Measurements from ENCODE around the gene DLG2.

Gene DLG2

DNA sequence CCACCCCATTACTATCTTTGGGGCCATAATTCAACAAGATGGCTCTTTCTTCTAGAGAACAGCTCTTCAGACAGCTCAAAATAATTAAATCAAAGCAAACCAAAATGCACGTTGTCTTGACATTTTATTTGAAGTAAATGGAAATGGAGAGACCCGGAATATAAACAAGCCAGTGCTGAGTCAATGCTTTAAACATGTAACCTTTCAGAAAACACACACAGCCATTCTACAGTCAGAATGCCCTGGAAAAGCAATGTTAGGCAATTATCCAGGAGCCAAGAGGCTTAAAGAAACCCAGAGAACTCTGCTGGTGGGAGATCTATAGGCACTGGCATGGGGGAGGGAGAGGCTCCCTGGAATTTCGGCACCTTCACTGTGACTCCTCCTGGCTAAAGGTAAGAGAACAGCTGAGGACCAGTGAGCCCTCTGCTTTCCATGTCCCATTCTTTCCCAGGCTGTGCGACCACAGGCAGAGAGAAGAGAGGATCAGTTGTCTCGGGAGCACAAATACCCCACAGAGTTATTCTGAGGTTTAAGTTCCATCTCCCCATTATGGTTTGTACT lies 2086.9 kb downstream of the DLG2 start:
- no peak overlapping the region for H3K4me3 ChIP-seq (ENCODE audit: low read depth, low read length)

DNA sequence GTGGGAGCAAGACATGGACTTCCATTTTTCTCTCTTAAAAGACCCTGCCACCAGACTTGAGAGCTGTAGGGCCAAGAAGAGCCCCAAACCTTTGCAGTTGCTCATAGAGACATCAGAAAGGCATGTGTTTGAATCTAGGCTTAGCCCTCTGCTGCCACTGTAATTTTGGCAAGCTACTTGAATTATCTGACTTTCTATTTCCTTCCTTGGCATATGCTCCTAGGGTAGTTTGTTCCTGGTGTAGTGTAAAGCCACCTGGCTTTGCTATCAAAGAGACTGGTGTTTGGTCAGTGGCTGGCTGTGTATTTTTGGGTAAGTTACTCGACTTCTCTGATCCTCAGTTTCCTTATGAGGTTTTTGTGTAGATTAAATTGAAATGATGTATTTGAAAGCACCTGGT lies 2088.9 kb downstream of the DLG2 start:
- H3K4me3 ChIP-seq (ENCODE audit: low read depth, low read length), result no peak overlapping the region

DNA sequence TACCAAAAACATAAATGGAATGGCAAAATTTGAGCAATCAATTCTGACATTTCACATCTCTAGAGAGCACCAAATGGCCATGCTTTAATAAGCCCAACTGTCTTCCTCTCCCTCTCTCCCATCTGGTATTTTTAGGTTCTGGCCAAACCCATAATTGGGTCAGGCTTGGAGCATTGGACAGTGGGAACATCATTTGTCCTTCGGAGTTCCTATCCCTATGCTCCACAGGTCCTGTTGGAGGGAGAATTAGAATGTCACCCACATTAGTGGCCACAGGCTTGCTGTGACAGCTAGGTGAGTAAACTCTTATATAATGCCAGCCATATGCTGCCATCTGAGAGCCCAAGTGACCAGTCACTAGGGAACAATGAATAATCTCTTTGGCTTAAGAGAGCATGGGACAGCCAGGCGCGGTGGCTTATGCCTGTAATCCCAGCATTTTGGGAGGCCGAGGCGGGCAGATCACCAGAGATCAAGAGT lies 2090.0 kb downstream of the DLG2 start:
- H3K4me3 ChIP-seq (ENCODE audit: low read depth, low read length), result no peak overlapping the region

DNA sequence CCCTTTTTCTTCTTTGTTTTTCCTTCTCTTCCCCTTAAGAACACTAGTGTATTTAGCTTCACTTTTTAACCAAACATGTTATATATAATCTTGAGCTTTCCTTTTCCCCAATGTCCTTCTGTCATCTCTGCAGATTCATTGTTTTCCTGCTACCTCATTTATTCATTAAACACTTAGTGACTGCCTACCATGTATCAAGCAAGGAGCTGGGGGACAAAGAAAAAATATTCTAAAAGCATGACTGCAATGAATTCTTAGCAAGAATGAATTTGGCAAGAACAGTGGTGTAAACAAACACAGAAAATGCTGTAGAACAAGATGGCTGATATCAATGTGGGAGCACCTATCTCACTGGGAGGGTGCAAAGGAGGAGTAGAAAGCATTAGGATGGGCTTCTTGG lies 2094.0 kb downstream of the DLG2 start:
- no peak overlapping the region for H3K4me3 ChIP-seq (ENCODE audit: low read depth, low read length)

DNA sequence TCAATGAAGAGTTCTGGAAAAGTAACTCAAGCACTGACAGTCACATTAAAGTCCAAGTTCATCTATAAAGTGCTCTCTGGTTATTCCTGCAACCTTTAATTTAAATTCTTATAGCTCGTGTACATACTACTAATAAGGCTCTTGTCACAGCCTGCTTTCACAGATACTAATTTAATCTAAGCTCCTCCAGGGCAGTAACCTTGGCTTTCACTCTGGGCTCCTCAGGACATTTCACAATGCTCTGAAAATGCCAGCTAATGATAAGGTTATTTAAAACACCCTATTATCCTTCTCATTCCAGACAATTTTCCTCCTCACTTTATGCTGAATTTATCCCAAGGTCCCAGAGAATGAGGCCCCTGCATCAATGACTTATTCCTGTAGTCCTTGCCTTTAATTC lies 2098.3 kb downstream of the DLG2 start:
- H3K4me3 ChIP-seq (ENCODE audit: low read depth, low read length), result no peak overlapping the region

DNA sequence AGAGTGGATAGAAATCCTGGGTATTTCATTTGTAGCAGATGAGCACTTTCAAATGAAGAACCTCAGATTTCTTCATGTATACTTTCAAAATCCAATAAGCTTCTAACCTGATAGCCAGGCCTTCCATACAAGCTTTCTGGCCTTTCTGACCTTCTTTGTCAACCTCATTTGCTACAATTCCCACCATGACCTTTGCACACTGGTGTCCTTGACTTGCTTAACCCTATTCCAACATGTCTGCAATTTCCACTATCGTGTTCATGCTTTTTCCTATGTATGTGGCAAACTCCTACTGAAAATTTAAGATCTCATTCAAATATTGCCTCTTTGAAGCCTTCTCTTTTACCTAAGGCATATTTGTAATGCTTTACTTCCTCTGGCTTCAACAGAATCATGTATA lies 2098.9 kb downstream of the DLG2 start:
- H3K4me3 ChIP-seq (ENCODE audit: low read depth, low read length), result no peak overlapping the region

DNA sequence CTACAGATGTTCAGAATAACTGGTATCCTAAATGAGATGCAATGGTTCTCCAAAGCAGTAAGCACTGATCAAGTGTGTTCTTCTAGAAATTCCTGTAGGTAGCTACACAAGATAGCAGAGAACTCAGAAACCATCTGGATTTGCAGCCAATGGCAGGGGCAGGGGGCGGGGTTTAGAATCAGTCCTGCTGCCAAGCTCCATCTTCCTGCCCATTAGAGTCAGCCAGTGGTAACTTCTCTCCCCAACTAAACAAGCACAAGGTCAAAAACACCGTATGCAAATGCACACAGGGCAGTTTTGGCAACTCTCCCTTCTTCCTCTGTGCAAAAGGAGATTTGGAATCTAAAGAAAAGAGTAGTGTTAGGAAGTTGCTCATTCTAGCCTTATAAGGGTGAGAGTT lies 2103.5 kb downstream of the DLG2 start:
- H3K4me3 ChIP-seq (ENCODE audit: low read depth, low read length), result no peak overlapping the region

DNA sequence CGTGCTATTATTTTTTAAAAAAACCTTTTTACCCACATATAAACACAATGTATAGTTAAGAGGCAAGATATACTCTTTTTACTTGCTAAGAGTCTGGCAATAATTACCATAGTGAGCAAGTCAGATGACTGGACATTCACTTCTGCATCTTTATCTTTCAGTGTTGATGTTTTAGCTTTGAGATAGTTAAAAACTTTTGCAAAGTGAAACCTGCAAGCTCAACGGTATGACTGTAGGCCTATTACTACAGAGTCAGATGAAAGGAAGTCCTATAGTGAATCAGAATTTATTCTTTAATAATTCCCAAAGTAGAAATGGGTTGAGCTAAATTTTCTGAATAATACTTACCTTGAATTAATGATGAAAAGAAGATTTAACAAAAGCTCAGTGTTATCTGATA lies 2104.2 kb downstream of the DLG2 start:
- H3K4me3 ChIP-seq (ENCODE audit: low read depth, low read length), result no peak overlapping the region

DNA sequence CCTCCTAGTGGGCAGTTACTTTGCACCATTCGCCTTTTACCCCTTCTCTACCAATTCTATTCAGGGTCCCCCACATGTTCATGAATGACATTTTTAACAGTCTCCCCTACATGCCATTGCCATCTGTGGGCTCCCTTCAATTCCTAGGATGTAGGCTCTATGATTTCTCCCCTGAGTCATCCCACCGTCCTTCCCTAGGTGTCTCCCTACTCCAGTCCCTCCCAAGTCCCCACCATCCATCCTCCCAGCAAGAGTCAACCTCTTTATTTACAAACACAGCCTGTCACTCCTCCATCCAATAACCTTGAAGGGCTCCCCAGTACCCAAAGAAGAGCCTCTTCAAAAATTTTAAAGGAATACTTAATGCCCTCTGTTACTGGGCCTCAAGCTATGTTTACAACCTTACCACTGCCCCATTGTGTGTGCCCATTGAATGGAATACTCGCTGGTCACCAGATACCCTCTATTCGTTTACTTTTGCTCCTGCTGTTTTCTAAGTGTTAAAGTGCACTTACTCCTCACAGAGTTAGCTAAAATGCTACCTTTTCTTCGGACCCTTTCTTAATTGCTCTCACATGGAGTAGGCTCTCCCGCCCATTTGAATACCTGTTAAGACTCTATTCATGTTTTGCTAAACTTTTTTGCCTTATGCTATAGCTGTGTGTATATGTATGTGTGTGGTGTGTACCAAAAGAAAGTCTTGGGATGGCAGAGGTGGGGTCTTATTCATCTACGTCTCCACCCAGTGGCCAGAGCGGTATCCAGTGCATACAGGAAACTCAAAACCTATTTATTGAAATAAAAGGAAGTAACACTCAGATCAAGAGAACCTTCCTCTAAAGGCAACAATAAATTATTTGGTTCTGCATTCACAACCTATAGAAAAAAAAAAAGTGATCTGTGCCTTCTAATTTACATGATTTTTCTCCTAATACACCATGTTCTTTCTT lies 2105.2 kb downstream of the DLG2 start:
- no peak overlapping the region for H3K4me3 ChIP-seq (ENCODE audit: low read depth, low read length)

DNA sequence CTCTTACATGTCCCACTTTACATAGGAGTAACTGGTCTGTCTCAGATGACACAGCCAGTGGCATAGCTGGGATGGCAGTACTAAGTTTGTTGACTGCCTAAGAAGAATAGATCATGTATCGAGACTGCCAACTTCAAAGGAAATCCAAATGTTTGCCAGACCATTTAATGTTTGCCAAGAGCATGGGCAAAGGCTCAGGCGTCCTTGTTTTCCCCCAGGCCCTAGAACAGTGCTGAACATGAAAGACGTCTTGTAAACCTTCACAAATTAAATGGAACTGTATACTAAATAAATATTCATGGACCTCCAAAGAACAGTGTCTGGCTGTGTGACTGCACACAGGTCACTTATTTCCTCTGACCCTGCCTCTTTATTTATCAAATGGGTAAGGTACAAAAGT lies 2106.3 kb downstream of the DLG2 start:
- H3K4me3 ChIP-seq (ENCODE audit: low read depth, low read length), result no peak overlapping the region

DNA sequence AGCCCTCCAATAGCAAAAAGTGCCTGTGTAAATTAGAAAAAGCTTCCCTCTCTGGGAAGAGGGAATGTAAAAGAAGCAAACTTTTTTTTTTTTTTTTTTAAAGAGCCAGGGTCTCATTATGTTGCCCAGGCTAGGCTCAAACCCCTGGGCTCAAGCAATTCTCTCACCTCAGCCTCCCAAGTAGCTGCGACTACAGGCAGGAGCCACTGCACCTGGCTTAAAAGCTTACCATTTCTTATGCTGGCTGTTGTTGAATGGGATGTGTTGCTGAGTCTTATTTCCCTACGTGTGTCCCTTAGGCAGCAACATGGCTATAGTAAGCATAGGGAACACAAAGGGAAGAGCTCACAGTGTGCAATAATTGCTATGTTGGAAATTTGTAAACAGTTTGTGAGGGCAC lies 2115.5 kb downstream of the DLG2 start:
- H3K4me3 ChIP-seq (ENCODE audit: low read depth, low read length), result no peak overlapping the region

DNA sequence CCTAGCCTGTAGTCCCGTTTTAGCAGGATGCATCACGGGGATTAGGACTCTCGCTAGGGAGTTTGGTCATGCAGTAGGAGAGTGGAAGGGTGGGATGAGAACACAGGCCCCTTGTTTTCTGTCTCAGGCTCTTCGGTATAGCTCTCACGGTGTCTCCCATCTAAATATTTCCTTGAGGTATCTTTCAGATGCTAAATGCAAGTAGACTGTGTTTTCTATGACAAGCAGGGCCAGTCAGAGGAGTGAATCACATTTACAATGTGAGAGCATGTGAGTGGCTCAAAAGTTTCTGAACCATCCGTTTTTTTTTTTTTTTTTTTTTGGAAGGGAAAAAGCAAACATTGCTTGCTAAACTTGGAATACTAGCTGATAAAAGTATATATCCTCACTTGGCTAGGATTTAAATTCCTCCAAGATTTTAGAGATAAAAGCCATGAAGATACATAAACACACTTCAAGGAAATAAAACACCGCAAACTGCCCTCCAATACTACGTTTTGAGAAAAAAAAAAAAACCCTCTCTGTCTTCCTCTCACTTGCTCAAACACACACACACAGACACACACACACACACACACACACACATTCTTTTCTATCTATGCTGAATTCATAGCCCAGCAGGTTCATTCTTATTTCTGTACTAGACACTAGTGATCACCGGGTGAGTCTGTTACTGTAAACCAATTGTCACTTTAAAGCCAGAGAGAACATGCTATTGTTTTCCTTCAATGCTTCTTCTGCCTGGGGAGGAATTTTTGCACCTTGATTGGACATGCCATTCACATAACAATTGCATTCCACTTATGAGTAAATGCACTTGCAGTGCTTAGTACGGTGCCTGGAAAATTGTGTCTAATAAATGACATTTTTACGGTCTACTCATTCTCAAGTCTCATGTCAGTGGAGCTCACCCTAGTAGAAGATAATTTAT lies 2116.3 kb downstream of the DLG2 start:
- H3K4me3 ChIP-seq (ENCODE audit: low read depth, low read length), result no peak overlapping the region

DNA sequence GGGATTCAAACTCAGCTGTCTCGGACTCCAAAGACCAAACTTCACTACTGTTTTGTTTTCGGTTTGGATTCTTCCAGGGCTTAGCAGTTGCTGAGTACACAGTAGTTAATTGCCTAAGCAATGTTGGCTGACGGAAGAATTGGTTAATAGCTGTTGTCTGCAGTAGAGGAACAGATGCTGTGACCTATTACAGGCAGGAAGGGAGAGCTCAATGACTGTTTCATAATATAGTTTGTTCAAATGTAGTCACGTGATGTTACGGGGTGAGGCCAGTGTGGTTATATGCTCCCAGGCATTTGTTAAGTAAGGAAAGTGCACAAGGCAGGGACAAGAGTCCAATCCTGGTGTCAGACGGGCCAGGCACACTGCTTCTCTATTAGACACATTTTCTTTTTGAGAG lies 2118.3 kb downstream of the DLG2 start:
- H3K4me3 ChIP-seq (ENCODE audit: low read depth, low read length), result no peak overlapping the region

DNA sequence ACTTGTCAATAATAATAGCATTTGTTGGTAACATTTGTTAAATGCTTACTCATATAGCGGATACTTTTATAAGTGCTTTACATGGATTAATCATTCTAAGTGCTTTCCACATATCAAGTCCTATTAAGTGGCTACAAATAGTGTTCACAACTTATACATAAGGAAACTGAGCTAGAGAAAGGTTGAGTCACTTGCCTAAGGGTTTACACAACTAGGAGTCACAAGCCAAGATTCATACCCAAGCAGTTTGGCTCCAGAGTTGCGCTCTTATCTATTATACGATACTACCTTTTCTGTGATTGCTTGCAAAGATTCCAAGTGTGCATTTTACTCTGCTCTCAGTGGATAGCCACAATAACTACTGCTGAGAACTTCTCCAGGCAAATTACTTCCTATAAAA lies 2125.1 kb downstream of the DLG2 start:
- H3K4me3 ChIP-seq (ENCODE audit: low read depth, low read length), result no peak overlapping the region

DNA sequence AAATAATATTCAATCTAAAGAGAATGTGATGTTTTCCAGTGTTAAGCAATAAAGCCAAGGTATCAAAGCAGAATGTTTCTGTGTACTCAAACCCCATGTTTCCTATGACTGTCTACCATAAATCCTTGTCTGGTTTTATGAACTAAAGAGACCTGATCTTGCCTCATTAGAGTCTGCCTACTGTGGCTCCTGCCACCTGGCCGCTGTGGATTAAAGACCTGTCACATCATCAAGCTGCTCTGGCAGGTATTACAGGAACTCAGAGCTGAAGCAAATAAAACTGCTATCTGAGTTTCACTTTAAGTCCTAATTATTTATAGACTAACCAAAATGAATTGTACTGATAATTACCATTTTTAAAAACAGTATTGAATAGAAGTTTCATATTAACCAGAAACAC lies 2133.2 kb downstream of the DLG2 start:
- no peak overlapping the region for H3K4me3 ChIP-seq (ENCODE audit: low read depth, low read length)

DNA sequence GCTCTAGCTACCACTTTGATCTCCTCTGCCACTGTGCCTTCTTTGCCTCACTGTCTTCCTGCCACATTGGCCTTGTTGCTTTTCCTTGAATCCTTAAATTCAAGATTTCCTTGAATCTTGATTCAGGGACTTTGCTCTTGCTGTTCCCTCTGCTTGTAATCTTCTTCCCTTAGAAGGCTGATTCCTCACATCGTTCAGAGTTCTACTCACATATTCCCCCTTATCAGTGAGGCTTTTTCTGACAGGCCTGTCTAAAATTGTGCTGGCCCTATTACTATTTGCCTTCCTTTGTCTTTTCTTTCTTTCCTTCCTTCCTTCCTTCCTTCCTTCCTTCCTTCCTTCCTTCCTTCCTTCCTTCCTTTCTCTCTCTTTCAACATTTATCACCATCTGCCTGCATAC lies 2134.1 kb downstream of the DLG2 start:
- H3K4me3 ChIP-seq (ENCODE audit: low read depth, low read length), result no peak overlapping the region

DNA sequence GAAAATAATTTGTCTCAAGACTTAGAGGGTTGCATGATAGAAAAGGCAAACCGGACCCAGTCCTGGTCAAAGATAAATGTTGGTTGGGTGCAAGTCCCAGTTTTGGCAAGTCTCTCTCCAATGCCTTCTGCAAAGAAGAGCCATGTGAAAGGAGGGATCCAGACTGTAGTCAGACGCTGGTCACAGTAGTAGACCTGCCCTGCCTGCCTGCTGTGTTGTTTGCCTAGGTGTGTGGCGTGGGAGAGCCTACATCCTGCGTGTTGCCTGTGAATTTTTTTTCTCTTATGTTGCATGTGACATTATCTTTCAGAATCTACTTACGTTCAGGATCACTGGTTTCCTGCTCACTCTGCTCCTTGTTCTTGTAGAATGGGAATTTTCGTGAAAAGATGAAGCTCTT lies 2143.3 kb downstream of the DLG2 start:
- no peak overlapping the region for H3K4me3 ChIP-seq (ENCODE audit: low read depth, low read length)

DNA sequence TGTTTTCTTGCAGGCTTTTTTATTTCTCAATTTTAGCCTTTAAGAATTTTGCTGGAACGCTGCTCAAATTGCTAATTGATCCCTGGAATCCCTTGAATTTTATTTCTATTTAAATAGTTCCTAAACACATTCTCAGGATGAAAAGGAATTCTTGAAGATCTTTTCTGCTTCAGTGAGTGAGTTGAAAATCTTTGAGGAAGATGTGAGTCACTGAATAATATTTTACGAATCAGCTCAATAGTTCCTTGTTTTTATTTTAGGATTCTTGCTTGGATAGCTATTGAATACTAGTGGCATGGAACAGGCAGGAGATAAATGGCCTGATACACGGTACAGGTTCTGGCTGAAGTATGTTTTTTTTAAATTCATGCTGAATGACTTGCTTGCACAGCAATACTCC lies 2146.3 kb downstream of the DLG2 start:
- H3K4me3 ChIP-seq (ENCODE audit: low read depth, low read length), result no peak overlapping the region

DNA sequence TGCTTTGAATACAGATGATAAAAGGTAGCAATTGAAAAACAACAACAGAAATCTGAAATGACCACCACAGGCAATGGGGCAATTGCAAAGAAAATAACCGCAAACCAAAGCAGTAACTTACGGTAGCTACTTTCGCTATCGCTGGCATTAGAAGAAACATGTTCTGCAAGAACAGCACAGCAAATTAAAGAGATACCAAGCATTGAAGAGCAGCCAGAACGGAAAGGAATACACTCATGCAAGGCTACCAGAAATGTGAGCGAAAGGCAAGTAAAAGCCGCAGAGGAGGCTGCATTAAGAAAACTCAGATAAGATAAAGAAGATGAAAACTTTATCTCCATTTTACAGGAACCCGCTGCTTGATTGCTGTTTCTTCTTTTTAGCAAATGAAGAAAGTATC lies 2146.9 kb downstream of the DLG2 start:
- no peak overlapping the region for H3K4me3 ChIP-seq (ENCODE audit: low read depth, low read length)

DNA sequence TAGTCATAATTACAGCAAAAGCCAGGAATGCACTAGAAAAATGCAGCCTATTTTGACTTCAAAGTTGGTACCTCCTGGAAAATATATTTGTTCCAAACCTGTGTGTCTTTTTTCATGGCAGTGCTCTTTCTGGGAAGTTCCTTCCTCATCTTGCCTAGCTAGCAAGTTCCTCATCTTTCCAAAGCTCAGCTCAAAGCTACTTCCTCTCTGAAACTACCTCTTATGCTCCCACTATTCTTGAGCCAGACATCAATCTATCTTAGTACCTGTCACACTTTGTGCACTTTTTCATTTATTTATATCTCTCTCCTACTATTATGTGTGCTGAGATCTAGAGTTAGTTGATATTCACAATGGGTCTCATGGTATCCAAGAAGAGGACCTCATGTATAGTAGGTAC lies 2149.4 kb downstream of the DLG2 start:
- H3K4me3 ChIP-seq (ENCODE audit: low read depth, low read length), result no peak overlapping the region

DNA sequence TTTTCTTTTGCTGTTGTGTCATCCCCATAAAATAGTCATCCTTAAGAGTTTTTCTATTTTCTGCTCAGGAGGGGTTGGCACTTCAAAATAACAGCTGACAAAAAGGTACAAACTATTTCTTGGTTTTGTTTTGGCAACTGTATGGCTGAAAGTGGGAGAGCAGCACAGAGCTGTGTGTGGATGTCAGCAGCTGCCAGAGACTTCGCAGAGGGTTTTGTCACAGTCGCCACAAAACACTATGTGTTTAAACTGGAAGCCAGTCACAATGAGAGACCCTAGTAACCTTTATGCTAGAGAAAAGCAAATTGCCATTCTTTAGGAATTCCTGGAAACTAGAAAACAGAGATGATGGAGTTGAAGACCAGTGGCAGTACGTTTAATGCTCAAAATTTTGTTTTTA lies 2151.4 kb downstream of the DLG2 start:
- no peak overlapping the region for H3K4me3 ChIP-seq (ENCODE audit: low read depth, low read length)
